GF-D8 (cell line): Measurements from ENCODE around the gene NQO1.
"Not testable (repeated sequence)": the region's sequence is repeated elsewhere in the genome, so short reads cannot be mapped to it uniquely, and the experiment has no call there.

Experiments
- DNase-seq: peaks from one replicate; lab custom pipeline; 2025; lab: John Stamatoyannopoulos, UW

The NQO1 gene

GRCh38 chr16:69741951-69742904, 15.9 kb upstream of the NQO1 start:
- no peak for DNase-seq

DNA sequence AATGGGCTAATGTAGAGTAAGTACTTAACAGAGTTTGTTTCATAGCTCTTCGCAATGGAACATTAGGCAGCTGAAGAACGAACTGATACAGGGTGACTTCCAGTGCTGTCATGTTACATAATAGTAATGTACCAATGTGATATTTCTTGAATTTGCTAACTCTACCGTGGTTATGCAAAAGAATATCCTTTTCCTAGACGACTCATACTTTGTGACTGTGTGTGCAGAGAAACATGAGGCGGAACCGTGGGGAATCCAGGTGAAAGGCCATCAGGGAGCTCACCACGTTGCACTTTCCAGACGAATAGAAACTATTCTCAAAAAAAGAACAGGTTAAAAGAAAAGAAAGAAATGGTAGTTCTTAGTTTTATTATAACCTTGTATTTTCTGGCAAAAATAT, 15.2 kb upstream of the NQO1 start:
- DNase-seq = no peak

- DNase-seq = no peak
Measured at GRCh38 chr16:69732101-69732500, 5.7 kb upstream of the NQO1 start.

DNA sequence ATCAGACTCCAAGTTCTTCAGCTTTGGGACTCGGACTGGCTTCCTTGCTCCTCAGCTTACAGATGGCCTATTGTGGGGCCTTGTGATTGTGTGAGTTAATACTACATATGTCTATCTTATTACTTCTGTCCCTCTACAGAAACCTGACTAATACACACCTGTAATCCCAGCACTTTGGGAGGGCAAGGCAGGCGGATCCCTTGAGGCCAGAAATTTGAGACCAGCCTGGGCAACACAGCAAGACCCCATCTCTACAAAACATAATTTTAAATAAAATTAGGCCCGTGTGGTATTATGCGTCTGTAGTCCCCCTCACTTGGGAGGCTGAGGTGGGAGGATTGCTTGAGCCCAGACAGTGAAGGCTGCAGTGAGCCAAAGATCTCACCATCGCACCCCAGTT, 4.9 kb upstream of the NQO1 start:
- not testable (repeated sequence) for DNase-seq

GRCh38 chr16:69729030-69729429, 2.7 kb upstream of the NQO1 start:
- DNase-seq = not testable (repeated sequence)

GRCh38 chr16:69727916-69728270, 1.5 kb upstream of the NQO1 start:
- DNase-seq = no peak

DNA sequence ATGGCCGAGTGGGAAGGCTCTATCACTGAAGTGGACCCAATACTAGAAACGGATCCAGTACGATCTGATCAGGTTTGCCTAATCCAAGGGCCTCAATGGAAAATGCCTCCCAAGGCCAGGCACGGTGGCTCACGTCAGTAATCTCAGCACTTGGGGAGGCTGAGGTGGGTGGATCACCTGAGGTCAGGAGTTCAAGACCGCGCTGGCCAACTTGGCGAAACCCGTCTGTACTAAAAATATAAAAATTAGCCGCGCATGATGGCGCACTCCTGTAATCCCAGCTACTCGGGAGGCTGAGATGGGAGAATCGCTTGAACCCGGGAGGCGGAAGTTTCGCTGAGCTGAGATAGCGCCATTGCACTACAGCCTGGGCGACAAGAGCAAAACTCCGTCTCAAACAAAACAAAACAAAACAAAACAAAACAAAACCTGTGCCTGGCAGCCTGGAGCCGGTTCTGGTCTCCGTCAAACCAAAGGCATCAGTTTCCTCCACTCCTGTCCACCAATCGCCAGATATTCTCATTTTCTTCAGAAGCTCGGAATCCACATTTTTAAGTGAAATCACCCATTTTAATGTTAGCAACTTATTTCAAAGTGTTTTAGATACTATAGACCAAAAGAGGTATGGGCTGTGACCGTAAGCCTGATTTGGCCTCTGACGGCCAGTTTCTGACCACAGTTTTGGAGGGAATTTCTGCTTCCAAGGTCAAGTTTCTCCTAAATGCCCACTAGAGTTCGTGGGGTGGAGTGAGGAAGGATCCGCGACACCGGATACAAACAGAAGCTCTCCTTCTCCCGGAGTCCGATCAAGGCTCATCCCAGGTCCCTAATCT, 664 bp downstream of the NQO1 start:
- no peak for DNase-seq

DNA sequence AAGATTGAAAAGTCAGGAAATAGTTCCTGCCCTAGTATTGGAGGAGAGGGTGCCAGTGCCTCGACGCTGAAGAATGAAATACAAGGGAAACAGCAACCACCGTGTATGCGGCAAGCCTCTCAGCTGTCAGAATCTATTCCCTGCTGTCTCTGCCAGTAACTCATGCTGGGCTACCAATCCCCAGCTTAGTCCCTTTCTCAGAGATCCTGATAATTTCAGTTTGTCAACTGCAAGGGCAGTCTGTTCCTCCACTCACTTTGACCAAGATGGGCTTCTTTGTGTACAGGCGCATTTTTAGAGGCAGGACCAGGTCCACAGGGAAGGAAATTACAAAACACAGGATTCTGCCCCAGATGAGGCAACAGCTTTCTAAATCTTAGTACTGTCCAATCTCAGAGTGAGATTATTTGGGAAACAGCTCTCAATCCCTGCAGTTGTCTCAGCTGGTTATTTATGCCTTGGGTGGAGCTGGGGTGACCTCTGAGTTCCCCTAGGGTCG, 1.3 kb downstream of the NQO1 start:
- no peak for DNase-seq

GRCh38 chr16:69724414-69724873, 1.9 kb downstream of the NQO1 start:
- DNase-seq = no peak

- DNase-seq = no peak
Measured at GRCh38 chr16:69721441-69721957, 4.9 kb downstream of the NQO1 start.

GRCh38 chr16:69720822-69721430, 5.4 kb downstream of the NQO1 start:
- DNase-seq = no peak

GRCh38 chr16:69718111-69718764, 8.1 kb downstream of the NQO1 start:
- DNase-seq = no peak

GRCh38 chr16:69717066-69717465, 9.3 kb downstream of the NQO1 start:
- no peak for DNase-seq

GRCh38 chr16:69712914-69713581, 13.3 kb downstream of the NQO1 start:
- DNase-seq = no peak

- DNase-seq = no peak
Measured at GRCh38 chr16:69712277-69712676, 14.1 kb downstream of the NQO1 start.

DNA sequence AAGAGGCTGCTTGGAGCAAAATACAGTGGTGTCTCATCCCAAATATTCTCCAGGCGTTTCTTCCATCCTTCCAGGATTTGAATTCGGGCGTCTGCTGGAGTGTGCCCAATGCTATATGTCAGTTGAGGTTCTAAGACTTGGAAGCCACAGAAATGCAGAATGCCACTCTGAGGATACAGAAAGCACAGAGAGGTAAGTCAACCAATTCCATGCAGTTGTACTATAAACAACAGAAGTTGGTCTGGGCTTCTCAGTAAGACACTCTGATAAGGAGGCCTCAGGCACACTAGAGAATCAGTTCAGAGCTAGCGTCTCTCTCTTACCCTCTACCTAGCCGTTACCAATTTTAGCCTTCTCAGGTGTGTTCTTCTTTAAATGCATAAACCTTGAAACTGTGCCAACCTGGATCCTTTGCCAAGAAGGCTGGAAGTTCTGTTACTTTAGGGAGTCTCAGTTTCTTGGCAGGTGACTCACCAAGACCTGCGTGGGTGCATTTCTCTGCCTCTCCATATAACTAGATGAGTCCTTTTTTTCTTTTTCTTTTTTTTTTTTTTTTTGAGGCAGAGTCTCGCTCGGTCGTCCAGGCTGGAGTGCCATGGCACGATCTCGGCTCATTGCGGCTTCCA, 15.1 kb downstream of the NQO1 start:
- no peak for DNase-seq

- DNase-seq = peak; percentile 57
Measured at GRCh38 chr16:69709456-69710084, 16.8 kb downstream of the NQO1 start.

DNA sequence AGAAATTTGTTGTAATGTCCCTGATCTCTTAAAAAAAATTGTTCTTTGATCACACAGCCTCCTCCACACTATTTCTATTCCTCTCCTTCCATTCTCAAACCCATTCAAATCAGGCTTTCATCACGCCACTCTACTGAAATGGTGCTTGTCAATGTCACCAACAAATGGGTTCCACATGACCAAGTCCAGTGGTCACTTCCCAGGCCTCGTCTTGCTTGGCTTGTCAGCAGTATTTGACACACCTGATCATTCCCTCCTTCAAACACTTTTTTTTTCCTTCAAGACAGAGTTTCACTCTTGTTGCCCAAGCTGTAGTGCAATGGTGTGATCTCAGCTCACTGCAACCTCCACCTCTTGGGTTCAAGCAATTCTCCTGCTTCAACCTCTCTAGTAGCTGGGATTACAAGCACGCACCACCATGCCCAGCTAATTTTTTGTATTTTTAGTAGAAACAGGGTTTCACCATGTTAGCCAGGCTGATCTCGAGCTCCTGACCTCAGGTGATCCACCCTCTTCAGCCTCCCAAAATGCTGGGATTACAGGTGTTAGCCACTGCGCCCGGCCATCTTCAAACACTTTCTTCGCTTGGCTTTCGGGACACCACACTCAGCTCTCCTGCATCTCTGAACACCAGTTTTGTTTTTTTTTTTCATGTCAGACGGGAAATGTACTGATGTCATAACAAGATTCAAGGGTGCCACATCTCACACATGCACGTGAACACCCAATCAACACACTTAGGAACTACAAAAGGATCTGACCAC, 18.3 kb downstream of the NQO1 start:
- no peak for DNase-seq

GRCh38 chr16:69706975-69707340, 19.4 kb downstream of the NQO1 start:
- no peak for DNase-seq
